ENCODE measurements around the gene PDLIM4.

DNA sequence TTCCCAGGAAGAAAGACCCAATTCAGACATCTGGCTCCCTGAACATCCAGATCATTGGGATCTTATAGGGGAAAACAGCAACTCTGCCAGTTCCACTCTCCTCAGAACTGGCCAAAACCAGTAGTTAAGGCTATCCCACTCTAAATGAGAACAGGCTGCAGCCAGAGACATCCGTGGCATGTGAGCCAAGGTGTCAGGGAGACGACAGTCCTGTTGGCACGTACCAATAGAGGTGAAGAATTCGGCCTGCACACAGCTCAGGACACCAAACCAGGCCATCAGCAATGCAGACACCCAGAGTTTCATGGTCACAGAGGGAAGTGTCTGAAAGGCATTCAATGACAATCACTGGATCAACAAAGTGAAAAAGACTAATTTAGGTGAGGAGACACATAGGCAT lies 39.2 kb upstream of the PDLIM4 start:
- TF ChIP-seq, protein P1, sequence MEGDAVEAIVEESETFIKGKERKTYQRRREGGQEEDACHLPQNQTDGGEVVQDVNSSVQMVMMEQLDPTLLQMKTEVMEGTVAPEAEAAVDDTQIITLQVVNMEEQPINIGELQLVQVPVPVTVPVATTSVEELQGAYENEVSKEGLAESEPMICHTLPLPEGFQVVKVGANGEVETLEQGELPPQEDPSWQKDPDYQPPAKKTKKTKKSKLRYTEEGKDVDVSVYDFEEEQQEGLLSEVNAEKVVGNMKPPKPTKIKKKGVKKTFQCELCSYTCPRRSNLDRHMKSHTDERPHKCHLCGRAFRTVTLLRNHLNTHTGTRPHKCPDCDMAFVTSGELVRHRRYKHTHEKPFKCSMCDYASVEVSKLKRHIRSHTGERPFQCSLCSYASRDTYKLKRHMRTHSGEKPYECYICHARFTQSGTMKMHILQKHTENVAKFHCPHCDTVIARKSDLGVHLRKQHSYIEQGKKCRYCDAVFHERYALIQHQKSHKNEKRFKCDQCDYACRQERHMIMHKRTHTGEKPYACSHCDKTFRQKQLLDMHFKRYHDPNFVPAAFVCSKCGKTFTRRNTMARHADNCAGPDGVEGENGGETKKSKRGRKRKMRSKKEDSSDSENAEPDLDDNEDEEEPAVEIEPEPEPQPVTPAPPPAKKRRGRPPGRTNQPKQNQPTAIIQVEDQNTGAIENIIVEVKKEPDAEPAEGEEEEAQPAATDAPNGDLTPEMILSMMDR (IDR thresholded peaks at IDR 0.05): no peak
- no peak for TF ChIP-seq POLR2A (IDR thresholded peaks at IDR 0.05)
